Endothelial cell of umbilical vein (primary cell): ENCODE results near the gene MPL. TPM values are rescaled to one million over a fixed set of nuclear protein-coding genes. Genes with fewer than 3 reads are reported as not detected.

Experiments used
- BruUV-seq: library from RNA; stranded (reverse); fragments of 400-500 nt; replicated peaks from 2 replicates; lab custom pipeline; 2021; lab: Mats Ljungman, UMichigan
- CTCF ChIA-PET: fragments of 300-600, 350-600 bp; sonication (Branson Sonifier 250); formaldehyde crosslinking; loops from one replicate; lab custom pipeline; 2021; ENCODE audit warnings: antibody characterized with exemption, inconsistent platforms; lab: Charles Lee
- POLR2A ChIA-PET: fragments of 300-600, 350-600 bp; sonication (Branson Sonifier 250); formaldehyde crosslinking; loops from one replicate; lab custom pipeline; 2021; ENCODE audit warnings: antibody characterized with exemption, inconsistent platforms; lab: Charles Lee
- DNase-seq: peaks from one replicate; pipeline ENCODE4 v3.0.0-alpha.2; 2011; ENCODE audit warnings: low read depth, low spot score
- FAIRE-seq: peaks from 2 replicates; lab custom pipeline; 2011; peaks lifted over from hg19 to GRCh38; lab: Jason Lieb, UNC
- H2AFZ ChIP-seq: 2 replicates; pipeline ENCODE4 v1.6.0; 2012; ENCODE audit warnings: low read depth, low read length, control low read depth, inconsistent platforms
- H3K27ac ChIP-seq: 2 replicates; pipeline ENCODE4 v1.5.1; 2011; ENCODE audit warnings: low read depth, mild to moderate bottlenecking, control low read depth, low read length, moderate library complexity; ENCODE audit not compliant: insufficient read depth
- H3K27me3 ChIP-seq, 2 experiments: 2 replicates each; pipeline versions ENCODE4 v1.6.0 to v1.6.1; 2011; ENCODE audit warnings: low read length in 2 of 2, mixed read lengths in 1 of 2; ENCODE audit not compliant: control insufficient read depth in 2 of 2, insufficient read depth in 2 of 2
- H3K36me3 ChIP-seq, 2 experiments: 2 replicates in 1 of 2; 3 replicates in 1 of 2; pipeline ENCODE4 v1.5.1; 2011; ENCODE audit warnings: low read length in 2 of 2, mild to moderate bottlenecking in 1 of 2, moderate library complexity in 1 of 2; ENCODE audit not compliant: control insufficient read depth in 2 of 2, insufficient read depth in 2 of 2; ENCODE audit errors: extremely low read depth in 1 of 2
- H3K4me1 ChIP-seq: 3 replicates; pipeline ENCODE4 v1.5.1; 2011; ENCODE audit warnings: mild to moderate bottlenecking, low read length; ENCODE audit not compliant: control insufficient read depth, insufficient read depth; ENCODE audit errors: extremely low read depth
- H3K4me2 ChIP-seq: 2 replicates; pipeline ENCODE4 v1.6.1; 2011; ENCODE audit warnings: low read length, control low read depth, mixed read lengths; ENCODE audit not compliant: insufficient read depth
- H3K4me3 ChIP-seq, 3 experiments: fragments of 200-600 bp in 1 of 3; sonication (generic), shearing (Covaris generic) in 1 of 3; replicated peaks in 1 of 3; 2 replicates each; pipeline ENCODE4 v1.5.1; 2011 to 2016; ENCODE audit warnings: control low read depth in 3 of 3, low read length in 3 of 3, mild to moderate bottlenecking in 2 of 3, inconsistent platforms in 1 of 3, low read depth in 1 of 3, moderate library complexity in 1 of 3; ENCODE audit not compliant: insufficient read depth in 1 of 3
- H3K79me2 ChIP-seq: 2 replicates; pipeline ENCODE4 v1.6.0; 2012; ENCODE audit warnings: low read length, inconsistent platforms; ENCODE audit not compliant: control insufficient read depth, insufficient read depth
- H3K9ac ChIP-seq: replicated peaks from 2 replicates; pipeline ENCODE3; 2011; ENCODE audit warnings: low read length, control low read depth; ENCODE audit not compliant: insufficient read depth; ENCODE audit errors: extremely low read depth
- H3K9me1 ChIP-seq: replicated peaks from 3 replicates; pipeline ENCODE4 v1.6.0; 2011; ENCODE audit warnings: mild to moderate bottlenecking, low read length; ENCODE audit not compliant: control insufficient read depth, insufficient read depth; ENCODE audit errors: extremely low read depth
- H3K9me3 ChIP-seq: replicated peaks from 2 replicates; pipeline ENCODE4 v1.5.1; 2012; ENCODE audit warnings: low read length, inconsistent platforms; ENCODE audit not compliant: control insufficient read depth, insufficient read depth
- H4K20me1 ChIP-seq: replicated peaks from 2 replicates; pipeline ENCODE3; 2011; ENCODE audit warnings: mild to moderate bottlenecking, low read length; ENCODE audit not compliant: control insufficient read depth, insufficient read depth; ENCODE audit errors: extremely low read depth
- FOS ChIP-seq: IDR thresholded peaks from 2 replicates; pipeline ENCODE4 v1.6.1; 2011; ENCODE audit warnings: mild to moderate bottlenecking, low read length, moderate library complexity, borderline replicate concordance; ENCODE audit not compliant: insufficient read depth
- GATA2 ChIP-seq: IDR thresholded peaks from 2 replicates; pipeline ENCODE4 v1.7.0; 2011; ENCODE audit warnings: low read depth, mild to moderate bottlenecking, moderate library complexity, mixed read lengths, low read length; ENCODE audit not compliant: insufficient read length, insufficient read depth
- JUN ChIP-seq: IDR thresholded peaks from 2 replicates; pipeline ENCODE4 v1.6.1; 2011; ENCODE audit warnings: borderline replicate concordance, low read depth; ENCODE audit not compliant: insufficient read length, insufficient read depth
- POLR2A ChIP-seq: IDR thresholded peaks from 2 replicates; pipeline ENCODE4 v1.6.1; 2012; ENCODE audit warnings: low read depth, mild to moderate bottlenecking, control low read depth, low read length
- POLR2AphosphoS5 ChIP-seq: IDR thresholded peaks from 2 replicates; pipeline ENCODE4 v1.6.1; 2012; ENCODE audit warnings: low read depth, mild to moderate bottlenecking, control low read depth, low read length, moderate library complexity; ENCODE audit not compliant: insufficient read depth
- dilution Hi-C: fragments of 300-500 bp; cut with MboI; formaldehyde crosslinking; loops from one replicate; pipeline ENCODE4 v1.15.0; 2019; ENCODE audit warnings: low sequenced_read_pairs; ENCODE audit not compliant: extremely low pct_ligation_motif_present
- intact Hi-C: fragments of 100-400 bp; cut with micrococcal nuclease; formaldehyde crosslinking; loops from one replicate; pipeline ENCODE4 v1.10.0; 2022
- polyA plus RNA-seq, 4 experiments: library from polyadenylated mRNA; depleted of rRNA in 3 of 4; stranded (reverse) in 3 of 4; unstranded in 1 of 4; fragments of >200 nt; gene quantifications; 2 replicates each; pipeline versions ENCODE4 v1.2.1 to v1.2.3, GENCODE V29; 2011 to 2012; ENCODE audit warnings: missing spikeins in 1 of 4
- total RNA-seq: library from RNA; stranded (reverse); gene quantifications from 2 replicates; pipeline ENCODE4 v1.2.3, GENCODE V29; 2021
- TF ChIP-seq, protein P1 (sequence below): IDR thresholded peaks from 2 replicates; pipeline ENCODE4 v1.6.1; 2011; ENCODE audit not compliant: insufficient read depth, insufficient read length

Gene MPL
- total and polyA plus RNA-seq, 2 donors (not counting 3 experiments of a cell fraction or from before 2014, with no cell fraction given), result 0.14 to 0.24 TPM

DNA sequence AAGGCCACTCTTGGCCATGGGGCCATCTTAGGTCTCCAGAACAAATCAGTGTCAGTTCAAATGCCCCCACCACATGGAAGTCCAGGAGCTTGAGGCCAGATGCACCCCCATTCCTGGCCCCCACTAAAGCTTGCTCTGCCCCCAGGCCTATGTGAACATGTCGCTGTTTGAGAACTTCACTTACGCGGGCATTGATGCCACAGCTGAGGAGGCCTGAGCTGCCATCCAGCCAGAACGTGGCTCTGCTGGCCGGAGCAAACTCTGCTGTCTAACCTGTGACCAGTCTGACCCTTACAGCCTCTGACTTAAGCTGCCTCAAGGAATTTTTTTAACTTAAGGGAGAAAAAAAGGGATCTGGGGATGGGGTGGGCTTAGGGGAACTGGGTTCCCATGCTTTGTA, 15.1 kb upstream of the MPL start:
- no peak for TF ChIP-seq GATA2
- TF ChIP-seq POLR2AphosphoS5, result peak; percentile 16
- no peak for TF ChIP-seq FOS
- TF ChIP-seq, protein P1, sequence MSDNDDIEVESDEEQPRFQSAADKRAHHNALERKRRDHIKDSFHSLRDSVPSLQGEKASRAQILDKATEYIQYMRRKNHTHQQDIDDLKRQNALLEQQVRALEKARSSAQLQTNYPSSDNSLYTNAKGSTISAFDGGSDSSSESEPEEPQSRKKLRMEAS, result no peak
- TF ChIP-seq POLR2A, result peak; percentile 20
- POLR2A ChIA-PET, result no interaction called here
- no peaks in the 10 kb centered on the region for H3K9me1 ChIP-seq
- no peak for DNase-seq
- intact Hi-C loops (no loop called here), dilution Hi-C loops (no loop called here)
- CTCF ChIA-PET, result interaction anchor here (1.5 to 1.7 kb wide), 2 partner anchors 92 to 96 kb away, joined by 3 to 6 read pairs; no protein-coding TSS in a partner anchor
- H3K27ac ChIP-seq, result no peak overlapping the region
- H2AFZ ChIP-seq, result no peak overlapping the region
- no peaks in the 10 kb centered on the region for H3K79me2 ChIP-seq
- H3K4me3 ChIP-seq, result no peak overlapping the region
- H3K9ac ChIP-seq, result no peak overlapping the region
- BruUV-seq, result no TSS peak
- H3K4me1 ChIP-seq, result no peaks in the 10 kb centered on the region
- H3K36me3 ChIP-seq, result peaks cover 37 to 60% of the 10 kb centered on the region in 2 experiments
- no peak for FAIRE-seq
- no peaks in the 10 kb centered on the region for H4K20me1 ChIP-seq
- H3K4me2 ChIP-seq, result no peak overlapping the region
- no peaks in the 10 kb centered on the region for H3K9me3 ChIP-seq
- no peaks in the 10 kb centered on the region for H3K27me3 ChIP-seq

DNA sequence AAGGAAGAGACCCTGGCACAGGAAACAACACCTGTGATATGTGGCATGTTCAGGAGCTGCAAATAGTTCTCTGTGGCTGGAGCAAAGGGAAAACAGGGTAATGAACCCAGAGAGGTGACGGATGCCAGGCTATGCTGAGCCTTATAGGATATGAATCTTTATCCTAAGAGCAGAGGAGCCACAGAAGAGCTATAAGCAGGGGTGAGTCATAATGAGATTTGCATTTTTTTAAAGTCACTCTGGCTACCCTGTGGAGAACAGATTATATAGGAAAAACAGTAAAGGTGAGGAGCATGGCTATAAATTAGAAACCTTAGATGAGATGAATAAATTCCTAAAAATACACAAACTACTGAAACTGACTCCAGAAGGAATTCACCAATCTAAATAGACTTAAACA, 12.8 kb upstream of the MPL start:
- intact Hi-C loops (no loop called here), dilution Hi-C loops (no loop called here)
- Histone ChIP-seq H3K4me3 (no peak overlapping the region), H3K9ac (no peak overlapping the region), H3K79me2 (no peaks in the 10 kb centered on the region), H3K9me3 (no peaks in the 10 kb centered on the region), H4K20me1 (no peaks in the 10 kb centered on the region), H3K9me1 (no peaks in the 10 kb centered on the region), H3K27ac (no peak overlapping the region), H2AFZ (no peak overlapping the region), H3K4me2 (no peak overlapping the region), H3K27me3 (no peaks in the 10 kb centered on the region), H3K4me1 (peaks cover 3% of the 10 kb centered on the region), H3K36me3 (peaks cover 25 to 40% of the 10 kb centered on the region in 2 experiments)
- POLR2A ChIA-PET, result no interaction called here
- CTCF ChIA-PET, result interaction anchor here (1.8 kb wide), 1 partner anchor 33 kb away, joined by 4 read pairs; the partner anchor contains the start of gene CDC20
- no TSS peak for BruUV-seq
- FAIRE-seq (no peak), DNase-seq (no peak)
- TF ChIP-seq POLR2AphosphoS5, result peak; percentile 30
- TF ChIP-seq POLR2A, result peak; percentile 10
- TF ChIP-seq JUN, result no peak
